Activated CD4-positive, alpha-beta T cell treated with anti-CD3 and anti-CD28 coated beads, Interleukin-2, amount 10 ng/mL, durations not matched to agents 24 days and 14 days (primary cell): ENCODE data around the gene HMOX2. TPM values are rescaled to one million over a fixed set of nuclear protein-coding genes. Genes with fewer than 3 reads are reported as not detected.

Experiments used
- DNase-seq: peaks from one replicate; pipeline ENCODE4 v3.0.0; 2022
- H3K27ac Mint-ChIP-seq: one replicate; pipeline ENCODE4 v1.8.0; 2022; ENCODE audit warnings: mild to moderate bottlenecking, mixed read lengths
- H3K27me3 Mint-ChIP-seq: one replicate; pipeline ENCODE4 v1.8.0; 2022; ENCODE audit warnings: mixed read lengths
- H3K36me3 Mint-ChIP-seq: one replicate; pipeline ENCODE4 v1.8.0; 2022; ENCODE audit warnings: low read depth, mild to moderate bottlenecking, mixed read lengths
- H3K4me1 Mint-ChIP-seq: one replicate; pipeline ENCODE4 v1.8.0; 2021; ENCODE audit warnings: mixed read lengths
- H3K4me3 Mint-ChIP-seq: one replicate; pipeline ENCODE4 v1.8.0; 2022; ENCODE audit warnings: mild to moderate bottlenecking, moderate library complexity, mixed read lengths
- H3K9me3 Mint-ChIP-seq: one replicate; pipeline ENCODE4 v1.8.0; 2021; ENCODE audit warnings: mixed read lengths
- intact Hi-C: fragments of 100-400 bp; cut with micrococcal nuclease; formaldehyde crosslinking; loops from one replicate; pipeline ENCODE4 v1.15.1; 2023
- total RNA-seq: library from RNA; stranded (reverse); gene quantifications from 2 replicates; pipeline ENCODE4 v1.2.3, GENCODE V29; 2022

Gene HMOX2
- total RNA-seq, 1 donor from 2014 or later: 64.3 TPM

- Mint-ChIP-seq H3K9me3 (no peaks in the 10 kb centered on the region), H3K4me1 (no peaks in the 10 kb centered on the region), H3K4me3 (no peak overlapping the region), H3K27me3 (no peaks in the 10 kb centered on the region), H3K36me3 (peaks cover 57% of the 10 kb centered on the region), H3K27ac (no peak overlapping the region)
- no peak for DNase-seq
- intact Hi-C loops: no loop called here
These were observed 25.2 kb upstream of the HMOX2 start for GRCh38 chr16:4450931-4451519.

GRCh38 chr16:4452674-4453073 lies 23.5 kb upstream of the HMOX2 start:
- no peak for DNase-seq
- no peaks in the 10 kb centered on the region for H3K27me3 Mint-ChIP-seq
- H3K27ac Mint-ChIP-seq: no peak overlapping the region

DNA sequence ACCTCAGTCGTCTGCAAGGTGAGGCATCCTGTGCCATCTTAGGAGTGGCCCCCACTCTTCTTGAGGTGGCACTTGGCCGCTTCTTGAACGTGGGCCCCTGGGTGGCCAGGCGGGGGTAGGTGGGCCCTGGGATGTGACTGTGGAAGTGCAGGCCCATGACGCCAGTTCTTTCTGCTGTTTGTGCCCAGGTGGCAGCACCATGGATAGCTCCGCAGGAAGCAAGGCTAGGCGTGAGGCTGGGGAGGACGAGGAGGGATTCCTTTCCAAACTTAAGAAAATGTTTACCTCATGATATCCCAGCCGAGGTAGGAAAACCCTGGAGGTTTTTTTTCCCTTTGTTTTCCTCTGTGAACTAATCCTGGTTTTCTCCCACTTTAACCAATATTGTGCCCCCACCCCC lies 21.6 kb upstream of the HMOX2 start:
- Mint-ChIP-seq H3K27me3 (no peaks in the 10 kb centered on the region), H3K4me3 (no peak overlapping the region), H3K9me3 (no peaks in the 10 kb centered on the region), H3K36me3 (peaks cover 48% of the 10 kb centered on the region), H3K4me1 (peaks cover 7% of the 10 kb centered on the region), H3K27ac (no peak overlapping the region)
- DNase-seq: no peak
- intact Hi-C loops: no loop called here

More at GRCh38 chr16:4452674-4453073, 23.5 kb upstream of the HMOX2 start:
- intact Hi-C loops: no loop called here
- Mint-ChIP-seq H3K4me1 (no peaks in the 10 kb centered on the region), H3K9me3 (no peaks in the 10 kb centered on the region), H3K4me3 (no peak overlapping the region), H3K36me3 (peaks cover 53% of the 10 kb centered on the region)

- no peak for DNase-seq
- H3K27ac Mint-ChIP-seq: no peak overlapping the region
- H3K4me1 Mint-ChIP-seq: peaks cover 7% of the 10 kb centered on the region
- no peak overlapping the region for H3K4me3 Mint-ChIP-seq
- H3K27me3 Mint-ChIP-seq: no peaks in the 10 kb centered on the region
- no peaks in the 10 kb centered on the region for H3K9me3 Mint-ChIP-seq
- intact Hi-C loops: no loop called here
- H3K36me3 Mint-ChIP-seq: peaks cover 46% of the 10 kb centered on the region
These were observed 21.1 kb upstream of the HMOX2 start for GRCh38 chr16:4455081-4455480.

GRCh38 chr16:4455951-4456350 lies 20.2 kb upstream of the HMOX2 start:
- Mint-ChIP-seq H3K27me3 (no peaks in the 10 kb centered on the region), H3K9me3 (no peaks in the 10 kb centered on the region), H3K4me1 (peaks cover 7% of the 10 kb centered on the region), H3K36me3 (peaks cover 43% of the 10 kb centered on the region), H3K27ac (no peak overlapping the region), H3K4me3 (no peak overlapping the region)
- no peak for DNase-seq
- intact Hi-C loops: no loop called here

- Mint-ChIP-seq H3K9me3 (no peaks in the 10 kb centered on the region), H3K36me3 (peaks cover 32% of the 10 kb centered on the region), H3K4me3 (no peak overlapping the region), H3K27me3 (no peaks in the 10 kb centered on the region), H3K27ac (no peak overlapping the region), H3K4me1 (peaks cover 11% of the 10 kb centered on the region)
- intact Hi-C loops: no loop called here
- no peak for DNase-seq
These were observed 15.3 kb upstream of the HMOX2 start for GRCh38 chr16:4460936-4461249.

- intact Hi-C loops: no loop called here
- Mint-ChIP-seq H3K36me3 (peaks cover 33% of the 10 kb centered on the region), H3K4me3 (no peak overlapping the region), H3K27ac (no peak overlapping the region), H3K9me3 (no peaks in the 10 kb centered on the region), H3K27me3 (no peaks in the 10 kb centered on the region), H3K4me1 (peaks cover 12% of the 10 kb centered on the region)
- no peak for DNase-seq
These were observed 14.7 kb upstream of the HMOX2 start for GRCh38 chr16:4461250-4462085.

DNA sequence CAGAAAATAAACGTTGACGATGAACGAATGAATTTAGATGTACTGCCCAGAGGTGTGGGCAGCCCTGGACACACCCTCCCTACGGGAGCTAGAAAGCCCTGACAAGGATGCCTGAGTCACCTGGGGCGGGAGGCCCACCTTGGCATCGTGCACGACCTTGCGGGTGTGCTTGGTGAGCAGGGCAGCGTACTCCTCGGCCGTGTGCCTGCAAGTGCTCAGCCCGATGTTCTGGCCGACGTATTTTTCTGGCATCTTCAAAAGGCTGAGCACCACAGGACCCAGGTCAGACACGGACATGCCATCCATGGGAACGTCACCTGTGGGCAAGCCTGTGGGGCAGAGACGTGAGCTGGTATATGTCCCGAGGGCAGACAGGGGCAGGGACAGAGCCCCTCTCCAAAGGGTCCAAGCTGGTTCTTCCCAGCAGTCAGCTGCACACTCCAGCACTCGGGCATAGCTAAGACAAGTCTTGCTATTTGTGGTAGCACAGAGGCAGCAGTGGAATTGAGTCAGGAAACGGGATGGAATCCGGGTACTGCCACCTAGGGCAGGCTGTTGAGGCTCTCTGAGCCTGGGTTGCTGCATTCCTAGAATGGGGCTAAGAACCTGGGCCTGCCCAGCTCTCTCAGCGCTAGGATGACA lies 12.6 kb upstream of the HMOX2 start:
- no peak for DNase-seq
- Mint-ChIP-seq H3K4me3 (no peak overlapping the region), H3K9me3 (no peaks in the 10 kb centered on the region)

GRCh38 chr16:4465977-4466779 lies 10.0 kb upstream of the HMOX2 start:
- intact Hi-C loops: no loop called here
- no peaks in the 10 kb centered on the region for H3K27me3 Mint-ChIP-seq
- peak; percentile 67 for DNase-seq
- H3K27ac Mint-ChIP-seq: peak overlapping the region; percentile 8
- H3K36me3 Mint-ChIP-seq: peaks cover 24% of the 10 kb centered on the region
- H3K4me3 Mint-ChIP-seq: no peak overlapping the region
- H3K4me1 Mint-ChIP-seq: peaks cover 6% of the 10 kb centered on the region
- no peaks in the 10 kb centered on the region for H3K9me3 Mint-ChIP-seq

More for the DNA sequence above, 12.6 kb upstream of the HMOX2 start:
- H3K27ac Mint-ChIP-seq: no peak overlapping the region
- intact Hi-C loops: no loop called here
- peaks cover 12% of the 10 kb centered on the region for H3K4me1 Mint-ChIP-seq
- no peaks in the 10 kb centered on the region for H3K27me3 Mint-ChIP-seq
- peaks cover 30% of the 10 kb centered on the region for H3K36me3 Mint-ChIP-seq

- intact Hi-C loops: no loop called here
- Mint-ChIP-seq H3K36me3 (peaks cover 26% of the 10 kb centered on the region), H3K4me3 (no peak overlapping the region), H3K4me1 (peaks cover 10% of the 10 kb centered on the region), H3K9me3 (no peaks in the 10 kb centered on the region), H3K27ac (no peak overlapping the region), H3K27me3 (no peaks in the 10 kb centered on the region)
- no peak for DNase-seq
These were observed 8.3 kb upstream of the HMOX2 start for GRCh38 chr16:4467916-4468315.

- H3K27ac Mint-ChIP-seq: no peak overlapping the region
- H3K27me3 Mint-ChIP-seq: no peaks in the 10 kb centered on the region
- peaks cover 14% of the 10 kb centered on the region for H3K4me1 Mint-ChIP-seq
- H3K36me3 Mint-ChIP-seq: peaks cover 21% of the 10 kb centered on the region
- H3K4me3 Mint-ChIP-seq: no peak overlapping the region
- intact Hi-C loops: no loop called here
- no peak for DNase-seq
- no peaks in the 10 kb centered on the region for H3K9me3 Mint-ChIP-seq
These were observed 7.2 kb upstream of the HMOX2 start for GRCh38 chr16:4468972-4469371.

GRCh38 chr16:4471869-4472268 lies 4.3 kb upstream of the HMOX2 start:
- no peaks in the 10 kb centered on the region for H3K27me3 Mint-ChIP-seq
- DNase-seq: no peak
- H3K27ac Mint-ChIP-seq: peak overlapping the region; percentile 15
- peaks cover 13% of the 10 kb centered on the region for H3K36me3 Mint-ChIP-seq
- no peak overlapping the region for H3K4me3 Mint-ChIP-seq
- intact Hi-C loops: loop anchor here (10.0 kb wide), 1 partner anchor 117 kb away; the partner anchor contains the start of gene PAM16
- H3K4me1 Mint-ChIP-seq: peaks cover 15% of the 10 kb centered on the region
- H3K9me3 Mint-ChIP-seq: no peaks in the 10 kb centered on the region

GRCh38 chr16:4472880-4473279 lies 3.3 kb upstream of the HMOX2 start:
- H3K27me3 Mint-ChIP-seq: no peaks in the 10 kb centered on the region
- peak overlapping the region; percentile 86 for H3K4me3 Mint-ChIP-seq
- H3K9me3 Mint-ChIP-seq: no peaks in the 10 kb centered on the region
- intact Hi-C loops: loop anchor here (10.0 kb wide), 1 partner anchor 118 kb away; the partner anchor contains the start of gene PAM16
- H3K4me1 Mint-ChIP-seq: peaks cover 21% of the 10 kb centered on the region
- H3K27ac Mint-ChIP-seq: no peak overlapping the region
- no peak for DNase-seq
- H3K36me3 Mint-ChIP-seq: peaks cover 13% of the 10 kb centered on the region
